Activated T-cell treated with anti-CD3 and anti-CD28 coated beads, Interleukin-2, amount 50 U/mL, for 72 hours (primary cell): ENCODE results near the gene RPL26. TPM values are rescaled to one million over a fixed set of nuclear protein-coding genes. Genes with fewer than 3 reads are reported as not detected.
A peak's percentile ranks its signal among the peaks of the same experiment; 100 is the strongest.

Experiments
- ATAC-seq, 2 donors: fragments of 150-1000 bp; cut with Tn5 transposase; replicated peaks in 1 of 2; 2 replicates each; pipeline ENCODE4 v1.10.0; 2021; ENCODE audit warnings: moderate library complexity in 2 of 2, mild to moderate bottlenecking in 1 of 2
- DNase-seq, 2 donors: peaks; one replicate each; pipeline ENCODE4 v3.0.0; 2021 to 2022; ENCODE audit warnings: mixed read lengths in 1 of 2
- H3K27ac Mint-ChIP-seq: one replicate; pipeline ENCODE4 v1.8.0; 2022; ENCODE audit warnings: mild to moderate bottlenecking, moderate library complexity, mixed read lengths
- H3K27me3 Mint-ChIP-seq: one replicate; pipeline ENCODE4 v1.8.0; 2022; ENCODE audit warnings: low read depth, mixed read lengths
- H3K36me3 Mint-ChIP-seq, 2 donors: one replicate each; pipeline ENCODE4 v1.8.0; 2022; ENCODE audit warnings: mixed read lengths in 2 of 2, mild to moderate bottlenecking in 1 of 2; ENCODE audit not compliant: insufficient read depth in 2 of 2
- H3K4me1 Mint-ChIP-seq: one replicate; pipeline ENCODE4 v1.8.0; 2022; ENCODE audit warnings: low read depth, mixed read lengths
- H3K4me3 Mint-ChIP-seq, 2 donors: one replicate each; pipeline ENCODE4 v1.8.0; 2022; ENCODE audit warnings: mild to moderate bottlenecking in 2 of 2, mixed read lengths in 2 of 2, moderate library complexity in 2 of 2
- H3K9me3 Mint-ChIP-seq, 2 donors: one replicate each; pipeline ENCODE4 v1.8.0; 2022; ENCODE audit warnings: mixed read lengths in 2 of 2
- total RNA-seq, 2 donors: library from RNA; stranded (reverse); gene quantifications; one replicate each; pipeline ENCODE4 v1.2.3, GENCODE V29; 2022

Gene RPL26
- total RNA-seq, 2 donors from 2014 or later = 3,459 to 3,692 TPM

- no peak overlapping the region for H3K4me3 Mint-ChIP-seq
- H3K9me3 Mint-ChIP-seq = no peaks in the 10 kb centered on the region
- peaks cover 22% of the 10 kb centered on the region for H3K4me1 Mint-ChIP-seq
- peaks cover 4 to 6% of the 10 kb centered on the region in 2 donors for H3K36me3 Mint-ChIP-seq
- H3K27ac Mint-ChIP-seq = no peak overlapping the region
- DNase-seq (no peak), ATAC-seq (no peak)
- no peaks in the 10 kb centered on the region for H3K27me3 Mint-ChIP-seq
These were observed 10.6 kb downstream of the RPL26 start for GRCh38 chr17:8372422-8372821.

GRCh38 chr17:8371786-8372185 is 11.2 kb downstream of the RPL26 start:
- Mint-ChIP-seq H3K4me3 (no peak overlapping the region), H3K27ac (no peak overlapping the region), H3K4me1 (peaks cover 16% of the 10 kb centered on the region), H3K36me3 (peaks cover 0 to 6% of the 10 kb centered on the region in 2 donors), H3K9me3 (no peaks in the 10 kb centered on the region), H3K27me3 (no peaks in the 10 kb centered on the region)
- DNase-seq (no peak), ATAC-seq (no peak)

GRCh38 chr17:8369944-8370343 is 13.0 kb downstream of the RPL26 start:
- ATAC-seq (no peak), DNase-seq (no peak)
- H3K36me3 Mint-ChIP-seq = peaks cover 0 to 6% of the 10 kb centered on the region in 2 donors
- no peaks in the 10 kb centered on the region for H3K4me1 Mint-ChIP-seq
- H3K27ac Mint-ChIP-seq = peak overlapping the region; percentile 81
- H3K27me3 Mint-ChIP-seq = no peaks in the 10 kb centered on the region
- no peaks in the 10 kb centered on the region for H3K9me3 Mint-ChIP-seq
- no peak overlapping the region for H3K4me3 Mint-ChIP-seq

GRCh38 chr17:8368193-8368592 is 14.8 kb downstream of the RPL26 start:
- Mint-ChIP-seq H3K27me3 (no peaks in the 10 kb centered on the region), H3K4me3 (no peak overlapping the region), H3K9me3 (no peaks in the 10 kb centered on the region), H3K27ac (no peak overlapping the region), H3K36me3 (peaks cover 0 to 6% of the 10 kb centered on the region in 2 donors), H3K4me1 (no peaks in the 10 kb centered on the region)
- ATAC-seq = no peak
- DNase-seq = no peak

GRCh38 chr17:8366231-8366630 is 16.8 kb downstream of the RPL26 start:
- DNase-seq (no peak), ATAC-seq (no peak)
- H3K27ac Mint-ChIP-seq = no peak overlapping the region
- H3K9me3 Mint-ChIP-seq = no peaks in the 10 kb centered on the region
- H3K4me1 Mint-ChIP-seq = no peaks in the 10 kb centered on the region
- peaks cover 0 to 6% of the 10 kb centered on the region in 2 donors for H3K36me3 Mint-ChIP-seq
- H3K27me3 Mint-ChIP-seq = no peaks in the 10 kb centered on the region
- H3K4me3 Mint-ChIP-seq = no peak overlapping the region

- H3K4me3 Mint-ChIP-seq = no peak overlapping the region
- DNase-seq = no peak
- H3K27me3 Mint-ChIP-seq = no peaks in the 10 kb centered on the region
- ATAC-seq = no peak
- H3K36me3 Mint-ChIP-seq = peaks cover 0 to 6% of the 10 kb centered on the region in 2 donors
- no peak overlapping the region for H3K27ac Mint-ChIP-seq
- no peaks in the 10 kb centered on the region for H3K9me3 Mint-ChIP-seq
- no peaks in the 10 kb centered on the region for H3K4me1 Mint-ChIP-seq
These were observed 17.9 kb downstream of the RPL26 start for GRCh38 chr17:8365143-8365542.

- H3K27me3 Mint-ChIP-seq = no peaks in the 10 kb centered on the region
- H3K36me3 Mint-ChIP-seq = no peaks in the 10 kb centered on the region
- no peak for ATAC-seq
- H3K4me3 Mint-ChIP-seq = no peak overlapping the region
- no peak overlapping the region for H3K27ac Mint-ChIP-seq
- H3K4me1 Mint-ChIP-seq = peaks cover 7% of the 10 kb centered on the region
- H3K9me3 Mint-ChIP-seq = no peaks in the 10 kb centered on the region
- no peak for DNase-seq
These were observed 20.2 kb downstream of the RPL26 start for GRCh38 chr17:8362651-8363332.

- Mint-ChIP-seq H3K9me3 (no peaks in the 10 kb centered on the region), H3K36me3 (no peaks in the 10 kb centered on the region), H3K27ac (peak overlapping the region; percentile 29), H3K27me3 (no peaks in the 10 kb centered on the region), H3K4me3 (no peak overlapping the region), H3K4me1 (peaks cover 7% of the 10 kb centered on the region)
- ATAC-seq (no peak), DNase-seq (no peak)
These were observed 22.2 kb downstream of the RPL26 start for GRCh38 chr17:8360751-8361150.

- DNase-seq (no peak), ATAC-seq (no peak)
- Mint-ChIP-seq H3K4me1 (peaks cover 7% of the 10 kb centered on the region), H3K27ac (no peak overlapping the region), H3K4me3 (no peak overlapping the region), H3K27me3 (no peaks in the 10 kb centered on the region), H3K36me3 (no peaks in the 10 kb centered on the region), H3K9me3 (no peaks in the 10 kb centered on the region)
These were observed 22.7 kb downstream of the RPL26 start for GRCh38 chr17:8360260-8360659.

GRCh38 chr17:8359769-8360168 is 23.2 kb downstream of the RPL26 start:
- no peak overlapping the region for H3K4me3 Mint-ChIP-seq
- no peaks in the 10 kb centered on the region for H3K27me3 Mint-ChIP-seq
- H3K36me3 Mint-ChIP-seq = no peaks in the 10 kb centered on the region
- no peak for DNase-seq
- peaks cover 7% of the 10 kb centered on the region for H3K4me1 Mint-ChIP-seq
- no peak for ATAC-seq
- no peaks in the 10 kb centered on the region for H3K9me3 Mint-ChIP-seq
- H3K27ac Mint-ChIP-seq = no peak overlapping the region

- Mint-ChIP-seq H3K4me1 (peaks cover 7% of the 10 kb centered on the region), H3K27me3 (no peaks in the 10 kb centered on the region), H3K9me3 (no peaks in the 10 kb centered on the region), H3K36me3 (no peaks in the 10 kb centered on the region), H3K4me3 (no peak overlapping the region), H3K27ac (no peak overlapping the region)
- no peak for DNase-seq
- ATAC-seq = no peak
These were observed 25.1 kb downstream of the RPL26 start for GRCh38 chr17:8357910-8358309.

- DNase-seq (no peak), ATAC-seq (no peak)
- Mint-ChIP-seq H3K4me1 (no peaks in the 10 kb centered on the region), H3K27ac (no peak overlapping the region), H3K4me3 (no peak overlapping the region), H3K36me3 (no peaks in the 10 kb centered on the region), H3K27me3 (no peaks in the 10 kb centered on the region), H3K9me3 (no peaks in the 10 kb centered on the region)
These were observed 28.8 kb downstream of the RPL26 start for GRCh38 chr17:8354236-8354635.

- H3K4me3 Mint-ChIP-seq = no peak overlapping the region
- DNase-seq (no peak), ATAC-seq (no peak)
- no peaks in the 10 kb centered on the region for H3K9me3 Mint-ChIP-seq
- H3K27me3 Mint-ChIP-seq = no peaks in the 10 kb centered on the region
- no peak overlapping the region for H3K27ac Mint-ChIP-seq
- H3K4me1 Mint-ChIP-seq = no peaks in the 10 kb centered on the region
- no peaks in the 10 kb centered on the region for H3K36me3 Mint-ChIP-seq
These were observed 29.3 kb downstream of the RPL26 start for GRCh38 chr17:8353736-8354135.

GRCh38 chr17:8350339-8350738 is 32.7 kb downstream of the RPL26 start:
- ATAC-seq (no peak), DNase-seq (no peak)
- Mint-ChIP-seq H3K27me3 (peaks cover 16% of the 10 kb centered on the region), H3K9me3 (no peaks in the 10 kb centered on the region), H3K27ac (no peak overlapping the region), H3K4me1 (peaks cover 3% of the 10 kb centered on the region), H3K36me3 (no peaks in the 10 kb centered on the region), H3K4me3 (no peak overlapping the region)
